ENCODE measurements around the gene WDR7.

The WDR7 gene

GRCh38 chr18:57029761-57030160 lies 378.6 kb downstream of the WDR7 start:
- DNase-seq (ENCODE audit: extremely low read depth, low read depth) = no peak
- no peak for TF ChIP-seq CTCF (IDR thresholded peaks at IDR 0.05; ENCODE audit: low read depth, low read length)

GRCh38 chr18:57030417-57030816 lies 379.3 kb downstream of the WDR7 start:
- no peak for DNase-seq (ENCODE audit: extremely low read depth, low read depth)

GRCh38 chr18:57035590-57035989 lies 384.4 kb downstream of the WDR7 start:
- no peak for TF ChIP-seq CTCF (IDR thresholded peaks at IDR 0.05; ENCODE audit: low read depth, low read length)
- no peak for DNase-seq (ENCODE audit: extremely low read depth, low read depth)

More at GRCh38 chr18:57030417-57030816, 379.3 kb downstream of the WDR7 start:
- TF ChIP-seq CTCF (IDR thresholded peaks at IDR 0.05; ENCODE audit: low read depth, low read length) = no peak

GRCh38 chr18:57038395-57038794 lies 387.2 kb downstream of the WDR7 start:
- DNase-seq (ENCODE audit: extremely low read depth, low read depth) = no peak
- TF ChIP-seq CTCF (IDR thresholded peaks at IDR 0.05; ENCODE audit: low read depth, low read length) = no peak

GRCh38 chr18:57040175-57040574 lies 389.0 kb downstream of the WDR7 start:
- no peak for DNase-seq (ENCODE audit: extremely low read depth, low read depth)

GRCh38 chr18:57043241-57043640 lies 392.1 kb downstream of the WDR7 start:
- no peak for TF ChIP-seq CTCF (IDR thresholded peaks at IDR 0.05; ENCODE audit: low read depth, low read length)
- no peak for DNase-seq (ENCODE audit: extremely low read depth, low read depth)

More at GRCh38 chr18:57040175-57040574, 389.0 kb downstream of the WDR7 start:
- TF ChIP-seq CTCF (IDR thresholded peaks at IDR 0.05; ENCODE audit: low read depth, low read length) = no peak

GRCh38 chr18:57048351-57048750 lies 397.2 kb downstream of the WDR7 start:
- TF ChIP-seq CTCF (IDR thresholded peaks at IDR 0.05; ENCODE audit: low read depth, low read length) = no peak
- DNase-seq (ENCODE audit: extremely low read depth, low read depth) = no peak
